GM12891 (cell line): Measurements from ENCODE around the gene HUWE1.

Source experiments
- PAX5 ChIP-seq: IDR thresholded peaks from 2 replicates; pipeline ENCODE4 v1.6.1; 2011; ENCODE audit warnings: low read length, moderate library complexity, mild to moderate bottlenecking; ENCODE audit not compliant: insufficient read depth, severe bottlenecking
- POLR2A ChIP-seq: IDR thresholded peaks from 2 replicates; pipeline ENCODE4 v1.6.1; 2011; ENCODE audit warnings: low read depth, low read length, control low read depth
- POLR2AphosphoS5 ChIP-seq: IDR thresholded peaks from 2 replicates; pipeline ENCODE4 v1.6.1; 2011; ENCODE audit warnings: low read depth, low read length, control low read depth
- POU2F2 ChIP-seq: IDR thresholded peaks from 2 replicates; pipeline ENCODE4 v1.6.1; 2011; ENCODE audit warnings: low read depth, mild to moderate bottlenecking, control low read depth, low read length, moderate library complexity
- SPI1 ChIP-seq: IDR thresholded peaks from 2 replicates; pipeline ENCODE4 v1.6.1; 2011; ENCODE audit warnings: low read depth, low read length, control low read depth
- TAF1 ChIP-seq: IDR thresholded peaks from 2 replicates; pipeline ENCODE4 v1.6.1; 2011; ENCODE audit warnings: low read depth, low read length, control low read depth

DNA sequence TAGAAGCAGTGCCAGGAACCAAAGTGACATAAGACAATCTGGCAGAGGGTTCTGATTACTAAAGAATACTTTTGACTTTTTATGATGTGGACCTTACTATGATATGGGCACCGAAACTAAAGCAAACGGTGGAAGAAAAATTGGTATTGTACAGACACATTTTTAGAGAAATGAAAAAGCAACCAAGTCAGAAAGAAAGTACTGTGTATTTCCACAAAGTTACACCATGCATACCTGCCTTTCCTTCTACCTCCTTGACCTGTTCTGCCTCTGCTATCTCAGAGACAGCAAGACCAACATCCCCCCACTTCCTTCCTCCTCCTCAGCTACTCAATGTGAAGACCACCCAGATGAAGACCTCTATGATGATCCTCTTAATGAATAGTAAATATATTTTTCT is 88.3 kb downstream of the HUWE1 start:
- TF ChIP-seq POLR2A (no peak), POLR2AphosphoS5 (no peak), TAF1 (no peak), SPI1 (peak; percentile 54), PAX5 (no peak), POU2F2 (no peak)
